Stimulated activated CD4-positive, alpha-beta T cell treated with anti-CD3 and anti-CD28 coated beads, Interleukin-2, amount 100 ng/mL, for 4 hours (primary cell): ENCODE results near the gene NDUFB7.
A peak's percentile ranks its signal among the peaks of the same experiment; 100 is the strongest.

Experiments used
- DNase-seq: peaks from one replicate; pipeline ENCODE4 v3.0.0-alpha.2; 2020; ENCODE audit warnings: low read depth

The NDUFB7 gene

DNA sequence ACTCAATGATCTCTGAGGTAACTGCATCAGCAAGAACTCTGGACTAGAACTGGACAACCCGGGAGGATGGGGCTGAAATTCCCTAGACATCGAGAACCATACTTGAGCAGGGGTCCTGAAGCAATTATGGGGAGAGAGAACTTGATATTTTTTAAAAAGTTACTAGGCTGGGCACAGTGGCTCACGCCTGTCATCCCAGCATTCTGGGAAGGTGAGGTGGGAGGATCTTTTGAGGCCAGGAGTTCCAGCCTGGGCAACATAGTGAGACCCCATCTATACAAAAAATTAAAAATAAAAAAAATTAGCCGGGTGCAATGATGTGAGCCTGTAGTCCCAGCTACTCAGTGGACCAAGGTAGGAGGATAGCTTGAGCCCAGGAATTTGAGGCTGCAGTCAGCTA, 51.3 kb downstream of the NDUFB7 start:
- DNase-seq = no peak

DNA sequence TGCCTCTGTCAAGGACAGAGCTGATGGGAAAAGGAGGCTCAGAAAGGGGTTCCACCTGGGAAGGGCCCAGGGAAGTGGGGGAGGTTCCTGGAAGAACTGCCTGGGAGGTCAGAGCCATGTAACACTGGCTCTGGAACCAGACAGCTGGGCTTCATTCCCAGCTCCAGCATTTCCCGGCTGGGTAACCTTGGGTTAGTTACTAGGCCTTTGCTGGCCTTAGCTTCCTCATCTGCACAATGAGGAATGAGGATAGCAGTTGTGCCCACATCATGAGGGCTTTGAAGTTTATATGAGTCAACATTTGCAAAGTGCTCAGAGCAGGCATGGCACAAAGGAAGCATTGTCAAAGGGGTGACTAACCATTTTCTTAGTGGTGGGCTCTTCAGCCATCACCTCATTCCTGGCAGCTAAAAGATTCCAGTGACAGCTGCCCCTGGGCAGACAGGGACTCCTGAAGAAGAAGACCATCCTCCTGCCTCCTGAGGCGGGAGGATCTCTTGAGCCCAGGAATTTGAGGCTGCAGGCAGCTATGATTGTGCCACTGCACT, 51.9 kb downstream of the NDUFB7 start:
- DNase-seq = peak; percentile 36

DNA sequence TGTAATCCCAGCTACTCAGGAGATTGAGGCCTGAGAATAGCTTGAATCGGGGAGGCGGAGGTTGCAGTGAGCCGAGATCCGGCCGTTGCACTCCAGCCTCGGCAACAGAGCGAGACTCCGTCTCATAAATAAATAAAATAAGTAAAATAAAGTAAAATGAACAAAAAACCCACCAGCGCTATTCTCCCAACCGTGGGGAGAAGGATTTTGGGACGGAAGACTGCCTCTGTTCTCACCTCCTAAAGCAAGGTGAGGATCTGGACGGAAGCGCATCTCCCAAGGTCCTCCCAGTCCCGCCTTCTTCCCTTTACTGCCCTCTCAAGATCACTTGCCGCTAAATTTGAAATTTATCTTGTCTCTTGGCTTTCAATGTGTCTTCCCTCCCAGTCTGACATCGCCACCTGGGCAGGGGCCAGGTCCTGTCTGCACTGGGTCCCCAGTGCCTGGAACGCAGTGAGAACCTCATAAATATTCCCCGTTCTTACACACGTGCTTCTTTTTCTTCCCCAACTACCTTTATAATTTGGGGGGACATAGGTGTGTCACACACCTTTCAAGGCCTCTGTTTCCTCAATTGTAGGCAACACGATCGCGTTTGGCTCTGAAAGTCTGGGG, 52.5 kb downstream of the NDUFB7 start:
- DNase-seq = no peak

DNA sequence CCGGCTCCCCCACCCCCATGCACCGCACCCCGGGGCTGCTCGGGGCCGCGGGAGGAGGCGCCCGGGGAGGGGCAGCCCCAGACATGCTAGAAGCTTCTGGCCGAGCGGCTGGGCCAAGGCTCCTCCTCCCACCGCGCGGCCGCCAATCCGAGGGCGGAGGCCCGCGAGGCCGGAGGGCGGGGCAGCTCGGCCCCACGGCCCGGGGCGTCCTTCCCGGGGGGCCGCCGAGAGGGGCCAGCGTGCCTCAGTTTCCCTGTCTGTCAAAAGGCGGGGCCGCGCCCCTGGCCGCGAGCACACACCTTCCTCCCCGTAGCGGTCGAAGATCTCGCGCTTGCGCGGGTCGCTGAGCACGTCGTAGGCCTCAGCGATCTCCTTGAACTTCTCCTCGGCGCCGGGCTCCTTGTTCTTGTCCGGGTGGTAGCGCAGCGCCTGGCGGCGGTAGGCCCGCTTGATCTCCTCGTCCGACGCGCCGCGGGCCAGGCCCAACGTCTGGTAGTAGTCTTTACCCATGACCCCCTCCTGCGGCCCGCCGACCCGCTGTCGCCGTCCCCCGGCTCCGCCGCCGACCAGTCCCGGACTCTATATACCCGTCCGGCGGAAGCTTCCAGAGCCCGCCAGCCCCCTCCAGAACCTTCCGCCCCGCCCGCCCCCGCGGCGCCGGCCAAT, 53.9 kb downstream of the NDUFB7 start, which contains the start of gene DNAJB1:
TSS of gene DNAJB1 (minus strand) at position 558 of the 666 bp plus-strand sequence. CDS start at position 510, 48 bp downstream.
- peak; percentile 49 for DNase-seq

DNA sequence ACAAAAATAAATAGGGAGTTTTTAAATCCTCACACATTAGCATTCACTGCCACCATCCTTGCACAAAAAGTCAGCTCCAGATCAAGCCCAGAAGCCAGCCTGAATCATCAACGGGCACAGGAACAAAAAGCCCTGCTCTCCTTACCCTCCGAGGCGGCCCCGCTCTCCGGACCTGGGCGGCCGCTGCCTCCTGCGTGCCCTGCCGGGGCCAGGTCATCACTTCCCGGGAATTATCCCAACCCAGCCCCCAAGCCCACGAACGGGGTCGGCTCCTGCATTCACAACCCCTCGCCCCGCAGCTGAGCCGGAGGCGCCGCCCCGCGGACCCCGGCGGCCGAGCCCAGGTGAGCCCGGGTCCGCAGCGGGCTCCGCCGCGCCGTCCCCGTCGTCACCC, 54.4 kb downstream of the NDUFB7 start:
- DNase-seq = no peak

DNA sequence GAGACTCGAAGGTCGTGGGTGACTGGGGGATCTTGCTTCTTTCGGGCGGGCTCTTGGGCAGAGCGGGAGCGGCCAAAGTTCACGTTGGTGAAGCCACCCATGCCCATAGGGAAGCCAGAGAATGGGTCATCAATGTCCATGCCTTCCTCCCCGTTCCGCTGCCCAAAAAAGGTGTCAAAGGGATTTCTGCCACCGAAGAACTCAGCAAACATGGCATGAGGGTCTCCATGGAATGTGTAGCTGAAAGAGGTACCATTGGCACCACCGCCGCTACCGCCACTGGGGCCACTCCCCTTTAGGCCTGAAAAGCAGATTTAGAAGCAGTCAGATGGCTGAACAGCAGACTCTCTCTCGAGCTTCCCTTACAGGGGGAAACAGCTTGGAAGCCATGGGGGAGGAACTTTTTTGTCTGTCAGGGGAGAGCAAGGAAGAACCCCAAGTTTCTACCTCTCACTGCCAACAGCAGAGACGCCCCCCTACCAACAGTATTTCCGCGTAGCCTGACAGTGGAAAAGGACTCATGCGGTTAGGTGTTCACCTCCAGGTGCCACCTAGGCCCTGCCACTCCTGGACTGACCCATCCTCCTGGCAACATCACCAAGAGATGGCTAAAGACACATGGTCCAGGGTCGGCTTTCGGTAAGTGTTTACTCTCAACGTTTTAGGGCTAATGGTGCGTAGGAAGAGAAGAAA, 55.0 kb downstream of the NDUFB7 start:
- DNase-seq = no peak
